WTC11 (cell line): ENCODE measurements around the gene MAGEA8.

Experiments
- AFF4 ChIP-seq: sonication (generic); formaldehyde crosslinking; IDR thresholded peaks from 2 replicates; pipeline ENCODE4 v1.8.1; 2023; ENCODE audit warnings: mild to moderate bottlenecking, missing genetic modification reagents, borderline replicate concordance
- ATF1 ChIP-seq: sonication (generic); formaldehyde crosslinking; IDR thresholded peaks from 2 replicates; pipeline ENCODE4 v1.8.1; 2023; ENCODE audit warnings: mild to moderate bottlenecking, moderate library complexity, missing genetic modification reagents
- E2F4 ChIP-seq: sonication (generic); formaldehyde crosslinking; IDR thresholded peaks from 2 replicates; pipeline ENCODE4 v1.8.1; 2022; ENCODE audit warnings: low read depth, mild to moderate bottlenecking, moderate library complexity, missing genetic modification reagents, borderline replicate concordance
- ESRRA ChIP-seq: sonication (generic); formaldehyde crosslinking; IDR thresholded peaks from 2 replicates; pipeline ENCODE4 v1.8.1; 2022; ENCODE audit warnings: mild to moderate bottlenecking, missing genetic modification reagents, borderline replicate concordance
- MXD4 ChIP-seq: fragments of 250-450 bp; sonication (Bioruptor Pico); IDR thresholded peaks from 2 replicates; pipeline ENCODE4 v1.8.0; 2021; ENCODE audit warnings: mild to moderate bottlenecking, moderate library complexity, borderline replicate concordance
- SMAD4 ChIP-seq: sonication (generic); formaldehyde crosslinking; IDR thresholded peaks from 2 replicates; pipeline ENCODE4 v1.8.0; 2022; ENCODE audit warnings: mild to moderate bottlenecking, missing genetic modification reagents
- ZBTB21 ChIP-seq: sonication (generic); formaldehyde crosslinking; IDR thresholded peaks from 2 replicates; pipeline ENCODE4 v1.8.1; 2023; ENCODE audit warnings: mild to moderate bottlenecking, missing genetic modification reagents, borderline replicate concordance
- ZNF232 ChIP-seq: sonication (generic); formaldehyde crosslinking; IDR thresholded peaks from 2 replicates; pipeline ENCODE4 v1.8.0; 2022; ENCODE audit warnings: mild to moderate bottlenecking, missing genetic modification reagents
- ZNF396 ChIP-seq: fragments of 250-450 bp; sonication (Bioruptor Pico); IDR thresholded peaks from 2 replicates; pipeline ENCODE4 v1.8.0; 2021; ENCODE audit warnings: mild to moderate bottlenecking, moderate library complexity, borderline replicate concordance
- TF ChIP-seq, protein P1 (sequence below): fragments of 200-600 bp; IDR thresholded peaks from 2 replicates; pipeline ENCODE4 v1.8.0; 2022; ENCODE audit warnings: antibody characterized with exemption
- TF ChIP-seq, protein P2 (sequence below): sonication (generic); formaldehyde crosslinking; IDR thresholded peaks from 2 replicates; pipeline ENCODE4 v1.8.0; 2023; ENCODE audit warnings: mild to moderate bottlenecking, missing genetic modification reagents

GRCh38 chrX:149877157-149877556, 3.8 kb upstream of the MAGEA8 start:
- no peak for TF ChIP-seq ZBTB21 (CRISPR knock-in tag)
- TF ChIP-seq, protein P1, sequence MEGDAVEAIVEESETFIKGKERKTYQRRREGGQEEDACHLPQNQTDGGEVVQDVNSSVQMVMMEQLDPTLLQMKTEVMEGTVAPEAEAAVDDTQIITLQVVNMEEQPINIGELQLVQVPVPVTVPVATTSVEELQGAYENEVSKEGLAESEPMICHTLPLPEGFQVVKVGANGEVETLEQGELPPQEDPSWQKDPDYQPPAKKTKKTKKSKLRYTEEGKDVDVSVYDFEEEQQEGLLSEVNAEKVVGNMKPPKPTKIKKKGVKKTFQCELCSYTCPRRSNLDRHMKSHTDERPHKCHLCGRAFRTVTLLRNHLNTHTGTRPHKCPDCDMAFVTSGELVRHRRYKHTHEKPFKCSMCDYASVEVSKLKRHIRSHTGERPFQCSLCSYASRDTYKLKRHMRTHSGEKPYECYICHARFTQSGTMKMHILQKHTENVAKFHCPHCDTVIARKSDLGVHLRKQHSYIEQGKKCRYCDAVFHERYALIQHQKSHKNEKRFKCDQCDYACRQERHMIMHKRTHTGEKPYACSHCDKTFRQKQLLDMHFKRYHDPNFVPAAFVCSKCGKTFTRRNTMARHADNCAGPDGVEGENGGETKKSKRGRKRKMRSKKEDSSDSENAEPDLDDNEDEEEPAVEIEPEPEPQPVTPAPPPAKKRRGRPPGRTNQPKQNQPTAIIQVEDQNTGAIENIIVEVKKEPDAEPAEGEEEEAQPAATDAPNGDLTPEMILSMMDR = no peak
- no peak for TF ChIP-seq E2F4 (CRISPR knock-in tag)
- TF ChIP-seq MXD4 (CRISPR knock-in tag) = no peak
- TF ChIP-seq, protein P2, sequence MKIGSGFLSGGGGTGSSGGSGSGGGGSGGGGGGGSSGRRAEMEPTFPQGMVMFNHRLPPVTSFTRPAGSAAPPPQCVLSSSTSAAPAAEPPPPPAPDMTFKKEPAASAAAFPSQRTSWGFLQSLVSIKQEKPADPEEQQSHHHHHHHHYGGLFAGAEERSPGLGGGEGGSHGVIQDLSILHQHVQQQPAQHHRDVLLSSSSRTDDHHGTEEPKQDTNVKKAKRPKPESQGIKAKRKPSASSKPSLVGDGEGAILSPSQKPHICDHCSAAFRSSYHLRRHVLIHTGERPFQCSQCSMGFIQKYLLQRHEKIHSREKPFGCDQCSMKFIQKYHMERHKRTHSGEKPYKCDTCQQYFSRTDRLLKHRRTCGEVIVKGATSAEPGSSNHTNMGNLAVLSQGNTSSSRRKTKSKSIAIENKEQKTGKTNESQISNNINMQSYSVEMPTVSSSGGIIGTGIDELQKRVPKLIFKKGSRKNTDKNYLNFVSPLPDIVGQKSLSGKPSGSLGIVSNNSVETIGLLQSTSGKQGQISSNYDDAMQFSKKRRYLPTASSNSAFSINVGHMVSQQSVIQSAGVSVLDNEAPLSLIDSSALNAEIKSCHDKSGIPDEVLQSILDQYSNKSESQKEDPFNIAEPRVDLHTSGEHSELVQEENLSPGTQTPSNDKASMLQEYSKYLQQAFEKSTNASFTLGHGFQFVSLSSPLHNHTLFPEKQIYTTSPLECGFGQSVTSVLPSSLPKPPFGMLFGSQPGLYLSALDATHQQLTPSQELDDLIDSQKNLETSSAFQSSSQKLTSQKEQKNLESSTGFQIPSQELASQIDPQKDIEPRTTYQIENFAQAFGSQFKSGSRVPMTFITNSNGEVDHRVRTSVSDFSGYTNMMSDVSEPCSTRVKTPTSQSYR (CRISPR knock-in tag) = no peak
- TF ChIP-seq SMAD4 = no peak
- TF ChIP-seq ZNF396 (CRISPR knock-in tag) = no peak
- no peak for TF ChIP-seq AFF4 (CRISPR knock-in tag)
- TF ChIP-seq ATF1 (CRISPR knock-in tag) = no peak
- no peak for TF ChIP-seq ESRRA
- TF ChIP-seq ZNF232 = no peak
